Right cardiac atrium (tissue), 5 donors: ENCODE data around the gene EFL1. TPM values are rescaled to one million over a fixed set of nuclear protein-coding genes. Genes with fewer than 3 reads are reported as not detected.
A peak's percentile ranks its signal among the peaks of the same experiment; 100 is the strongest.

ENCODE experiments used
- ATAC-seq, 2 donors: fragments of 200-7000 bp; cut with Tn5 transposase; one replicate each; pipeline versions ENCODE4 v1.8.0 to v1.9.1; 2020; ENCODE audit warnings: moderate library complexity in 2 of 2, mild to moderate bottlenecking in 1 of 2
- DNase-seq, 3 donors: peaks; one replicate each; pipeline ENCODE4 v3.0.0-alpha.2; 2020
- H3K27ac ChIP-seq: one replicate; pipeline ENCODE4 v1.5.1; 2013; ENCODE audit warnings: mild to moderate bottlenecking, low read length, control low read depth, moderate library complexity
- H3K27me3 ChIP-seq: one replicate; pipeline ENCODE4 v1.6.1; 2013; ENCODE audit not compliant: control insufficient read depth, insufficient read depth
- H3K4me1 ChIP-seq: one replicate; pipeline ENCODE4 v1.6.1; 2013; ENCODE audit warnings: low read length; ENCODE audit not compliant: control insufficient read depth, insufficient read depth
- H3K4me3 ChIP-seq: one replicate; pipeline ENCODE4 v1.5.1; 2013; ENCODE audit warnings: low read length, control low read depth
- H3K9me3 ChIP-seq: one replicate; pipeline ENCODE4 v1.6.1; 2013; ENCODE audit warnings: low read length; ENCODE audit not compliant: control insufficient read depth
- WGBS: extraction: QIAGEN DNeasy Blood & Tissue Kit; methylation state at CpG from one replicate; pipeline ENCODE4 v1.1.7; 2013; 5-methylcytosine and 5-hydroxymethylcytosine counted together
- intact Hi-C, 4 donors: fragments of 100-400 bp; cut with DNase I; formaldehyde crosslinking; loops; one replicate each; pipeline versions ENCODE4 v1.11.0 to v1.14.0; 2022 to 2023
- polyA plus RNA-seq: library from polyadenylated mRNA; stranded (reverse); fragments of 200-250 nt; gene quantifications from one replicate; pipeline ENCODE4 v1.2.3, GENCODE V29; 2013
- total RNA-seq, 4 donors: library from RNA; stranded (reverse); fragmentation: NEBNext Ultra II Directional; extraction: Animal tissue kit (Norgen Biotek cat#: 25700); gene quantifications; one replicate each; pipeline ENCODE4 v1.2.1, GENCODE V29; 2021
- donor health status: healthy with polysubstance abuse.
- donor health status: DM: no; HTN: yes; CAD: no.
- donor health status: DM: no; HTN: no; CAD: no.
- donor health status: DM: no; HTN: yes; CAD: no; lungs with severe emphysema.
- donor health status: DM: yes; HTN: yes; CAD: no.

The EFL1 gene
- total and polyA plus RNA-seq, 5 donors = 5.9 to 15.4 (median 11.0) TPM

- WGBS = 94% methylated on average over 1 of the region's 1 CpG
- intact Hi-C loops = no loop called here
- no peaks in the 10 kb centered on the region for H3K9me3 ChIP-seq
- H3K4me1 ChIP-seq = no peaks in the 10 kb centered on the region
- ATAC-seq (no peak), DNase-seq (no peak)
- no peak overlapping the region for H3K27ac ChIP-seq
- no peaks in the 10 kb centered on the region for H3K27me3 ChIP-seq
- no peak overlapping the region for H3K4me3 ChIP-seq
Measured at GRCh38 chr15:82150645-82151044, 111.9 kb downstream of the EFL1 start.

- ATAC-seq = peak in 1 of 2 donors; percentile 65
- intact Hi-C loops = no loop called here
- no peak overlapping the region for H3K4me3 ChIP-seq
- WGBS = 86% methylated on average over 8 of the region's 8 CpGs
- no peaks in the 10 kb centered on the region for H3K9me3 ChIP-seq
- no peaks in the 10 kb centered on the region for H3K4me1 ChIP-seq
- no peak overlapping the region for H3K27ac ChIP-seq
- DNase-seq = no peak
- no peaks in the 10 kb centered on the region for H3K27me3 ChIP-seq
Measured at GRCh38 chr15:82146990-82147461, 115.5 kb downstream of the EFL1 start.

GRCh38 chr15:82146576-82146975 lies 116.0 kb downstream of the EFL1 start:
- 89% methylated on average over 3 of the region's 3 CpGs for WGBS
- H3K4me1 ChIP-seq = no peaks in the 10 kb centered on the region
- intact Hi-C loops = no loop called here
- no peak overlapping the region for H3K4me3 ChIP-seq
- ATAC-seq = no peak
- no peaks in the 10 kb centered on the region for H3K9me3 ChIP-seq
- no peak overlapping the region for H3K27ac ChIP-seq
- no peak for DNase-seq
- no peaks in the 10 kb centered on the region for H3K27me3 ChIP-seq

GRCh38 chr15:82143390-82144385 lies 118.8 kb downstream of the EFL1 start:
- H3K27me3 ChIP-seq = no peaks in the 10 kb centered on the region
- 80% methylated on average over 9 of the region's 9 CpGs for WGBS
- no peak overlapping the region for H3K27ac ChIP-seq
- H3K4me3 ChIP-seq = no peak overlapping the region
- intact Hi-C loops = no loop called here
- DNase-seq = no peak
- H3K9me3 ChIP-seq = no peaks in the 10 kb centered on the region
- no peaks in the 10 kb centered on the region for H3K4me1 ChIP-seq
- ATAC-seq = no peak

- 56% methylated on average over 2 of the region's 2 CpGs for WGBS
- ATAC-seq = no peak
Measured at GRCh38 chr15:82140886-82141285, 121.6 kb downstream of the EFL1 start.

GRCh38 chr15:82139823-82140268 lies 122.7 kb downstream of the EFL1 start:
- Histone ChIP-seq H3K27ac (no peak overlapping the region), H3K27me3 (no peaks in the 10 kb centered on the region), H3K4me3 (peak overlapping the region; percentile 27), H3K9me3 (no peaks in the 10 kb centered on the region), H3K4me1 (no peaks in the 10 kb centered on the region)
- no peak for DNase-seq
- 7% methylated on average over 5 of the region's 5 CpGs for WGBS
- intact Hi-C loops = loop anchor here in 1 of 4 donors (10.0 kb wide), 1 partner anchor 655 kb away; no protein-coding TSS in a partner anchor
- ATAC-seq = no peak

More at GRCh38 chr15:82140886-82141285, 121.6 kb downstream of the EFL1 start:
- no peak overlapping the region for H3K4me3 ChIP-seq
- no peaks in the 10 kb centered on the region for H3K9me3 ChIP-seq
- no peak overlapping the region for H3K27ac ChIP-seq
- no peaks in the 10 kb centered on the region for H3K4me1 ChIP-seq
- DNase-seq = no peak
- intact Hi-C loops = no loop called here
- no peaks in the 10 kb centered on the region for H3K27me3 ChIP-seq

GRCh38 chr15:82138306-82138705 lies 124.2 kb downstream of the EFL1 start:
- intact Hi-C loops = loop anchor here in 1 of 4 donors (10.0 kb wide), 1 partner anchor 654 kb away; no protein-coding TSS in a partner anchor
- no peak for ATAC-seq

GRCh38 chr15:82137261-82137660 lies 125.3 kb downstream of the EFL1 start:
- 94% methylated on average over 3 of the region's 3 CpGs for WGBS
- Histone ChIP-seq H3K4me3 (no peak overlapping the region), H3K27me3 (no peaks in the 10 kb centered on the region), H3K4me1 (no peaks in the 10 kb centered on the region), H3K27ac (no peak overlapping the region), H3K9me3 (no peaks in the 10 kb centered on the region)
- DNase-seq (no peak), ATAC-seq (no peak)
- intact Hi-C loops = loop anchor here in 1 of 4 donors (10.0 kb wide), 1 partner anchor 652 kb away; no protein-coding TSS in a partner anchor

More at GRCh38 chr15:82138306-82138705, 124.2 kb downstream of the EFL1 start:
- Histone ChIP-seq H3K4me1 (no peaks in the 10 kb centered on the region), H3K9me3 (no peaks in the 10 kb centered on the region), H3K4me3 (no peak overlapping the region), H3K27me3 (no peaks in the 10 kb centered on the region), H3K27ac (no peak overlapping the region)
- DNase-seq = no peak

GRCh38 chr15:82136120-82136519 lies 126.4 kb downstream of the EFL1 start:
- Histone ChIP-seq H3K9me3 (no peaks in the 10 kb centered on the region), H3K4me1 (no peaks in the 10 kb centered on the region), H3K27ac (no peak overlapping the region), H3K27me3 (no peaks in the 10 kb centered on the region), H3K4me3 (no peak overlapping the region)
- 92% methylated on average over 3 of the region's 3 CpGs for WGBS
- intact Hi-C loops = loop anchor here in 1 of 4 donors (10.0 kb wide), 1 partner anchor 651 kb away; no protein-coding TSS in a partner anchor
- no peak for ATAC-seq
- DNase-seq = no peak

GRCh38 chr15:82135638-82136037 lies 126.9 kb downstream of the EFL1 start:
- intact Hi-C loops = loop anchor here in 1 of 4 donors (10.0 kb wide), 1 partner anchor 651 kb away; no protein-coding TSS in a partner anchor
- no peak for DNase-seq
- WGBS = 79% methylated on average over 3 of the region's 3 CpGs
- peak in 1 of 2 donors; percentile 26 for ATAC-seq
- Histone ChIP-seq H3K27ac (no peak overlapping the region), H3K9me3 (no peaks in the 10 kb centered on the region), H3K4me1 (no peaks in the 10 kb centered on the region), H3K4me3 (no peak overlapping the region), H3K27me3 (no peaks in the 10 kb centered on the region)

- no peak overlapping the region for H3K4me3 ChIP-seq
- no peaks in the 10 kb centered on the region for H3K27me3 ChIP-seq
- no peaks in the 10 kb centered on the region for H3K9me3 ChIP-seq
- intact Hi-C loops = loop anchor here in 1 of 4 donors (10.0 kb wide), 1 partner anchor 650 kb away; no protein-coding TSS in a partner anchor
- DNase-seq (no peak), ATAC-seq (no peak)
- H3K4me1 ChIP-seq = no peaks in the 10 kb centered on the region
- no peak overlapping the region for H3K27ac ChIP-seq
- WGBS = 91% methylated on average over 3 of the region's 3 CpGs
Measured at GRCh38 chr15:82134461-82134860, 128.1 kb downstream of the EFL1 start.
